NT2/D1 (cell line): ENCODE data around the gene UGT1A10.

ENCODE experiments used
- DNase-seq: peaks from one replicate; pipeline ENCODE4 v3.0.0-alpha.2; 2011; ENCODE audit warnings: low read depth, low spot score
- H3K27me3 ChIP-seq: 2 replicates; pipeline ENCODE4 v1.6.0; 2011; ENCODE audit warnings: mild to moderate bottlenecking; ENCODE audit not compliant: insufficient read length, insufficient read depth
- H3K36me3 ChIP-seq: 2 replicates; pipeline ENCODE4 v1.6.1; 2011; ENCODE audit warnings: mild to moderate bottlenecking, low read length, mixed read lengths; ENCODE audit not compliant: insufficient read depth, insufficient read length
- H3K4me1 ChIP-seq: 2 replicates; pipeline ENCODE4 v1.5.1; 2011; ENCODE audit not compliant: insufficient read depth, insufficient read length
- H3K4me3 ChIP-seq: 2 replicates; pipeline ENCODE4 v1.5.1; 2011; ENCODE audit warnings: low read depth; ENCODE audit not compliant: insufficient read length
- H3K9ac ChIP-seq: 2 replicates; pipeline ENCODE4 v1.6.0; 2011; ENCODE audit warnings: low read depth; ENCODE audit not compliant: insufficient read length
- H3K9me3 ChIP-seq: 2 replicates; pipeline ENCODE4 v1.5.1; 2011; ENCODE audit warnings: mild to moderate bottlenecking, low read length; ENCODE audit not compliant: insufficient read depth
- SUZ12 ChIP-seq: IDR thresholded peaks from 2 replicates; pipeline ENCODE4 v1.6.1; 2011; ENCODE audit not compliant: insufficient read length, insufficient read depth; ENCODE audit errors: extremely low read depth
- YY1 ChIP-seq: IDR thresholded peaks from 2 replicates; pipeline ENCODE4 v1.6.1; 2011; ENCODE audit not compliant: insufficient read length, insufficient read depth
- ZNF274 ChIP-seq: IDR thresholded peaks from 2 replicates; pipeline ENCODE4 v1.6.1; 2011; ENCODE audit warnings: mild to moderate bottlenecking, low read depth, low read length

UGT1A10 gene

GRCh38 chr2:233796254-233796653 lies 160.0 kb downstream of the UGT1A10 start:
- H3K9ac ChIP-seq: no peak overlapping the region
- TF ChIP-seq ZNF274 (no peak), SUZ12 (no peak), YY1 (no peak)
- H3K36me3 ChIP-seq: no peaks in the 10 kb centered on the region
- H3K4me1 ChIP-seq: peaks cover 3% of the 10 kb centered on the region
- no peak for DNase-seq
- H3K9me3 ChIP-seq: no peaks in the 10 kb centered on the region
- peaks cover 3% of the 10 kb centered on the region for H3K27me3 ChIP-seq
- H3K4me3 ChIP-seq: no peak overlapping the region

- Histone ChIP-seq H3K4me3 (no peak overlapping the region), H3K4me1 (peaks cover 3% of the 10 kb centered on the region), H3K36me3 (no peaks in the 10 kb centered on the region), H3K27me3 (no peaks in the 10 kb centered on the region), H3K9me3 (no peaks in the 10 kb centered on the region), H3K9ac (no peak overlapping the region)
- no peak for DNase-seq
- TF ChIP-seq YY1: no peak
These were observed 162.3 kb downstream of the UGT1A10 start for GRCh38 chr2:233798335-233799086.

- Histone ChIP-seq H3K9ac (no peak overlapping the region), H3K4me1 (peaks cover 3% of the 10 kb centered on the region), H3K27me3 (peaks cover 2% of the 10 kb centered on the region), H3K9me3 (no peaks in the 10 kb centered on the region), H3K4me3 (no peak overlapping the region), H3K36me3 (no peaks in the 10 kb centered on the region)
- no peak for DNase-seq
- no peak for TF ChIP-seq ZNF274
- no peak for TF ChIP-seq YY1
- no peak for TF ChIP-seq SUZ12
These were observed 162.9 kb downstream of the UGT1A10 start for GRCh38 chr2:233799087-233799665.

- TF ChIP-seq ZNF274 (no peak), SUZ12 (no peak), YY1 (no peak)
- H3K4me1 ChIP-seq: peaks cover 3% of the 10 kb centered on the region
- DNase-seq: no peak
These were observed 163.5 kb downstream of the UGT1A10 start for GRCh38 chr2:233799716-233800115.

GRCh38 chr2:233800208-233800607 lies 164.0 kb downstream of the UGT1A10 start:
- Histone ChIP-seq H3K9me3 (no peaks in the 10 kb centered on the region), H3K4me3 (no peak overlapping the region), H3K9ac (no peak overlapping the region), H3K27me3 (peaks cover 4% of the 10 kb centered on the region), H3K4me1 (peaks cover 3% of the 10 kb centered on the region), H3K36me3 (no peaks in the 10 kb centered on the region)
- TF ChIP-seq ZNF274 (no peak), YY1 (no peak), SUZ12 (no peak)
- no peak for DNase-seq

More at GRCh38 chr2:233799716-233800115, 163.5 kb downstream of the UGT1A10 start:
- H3K9ac ChIP-seq: no peak overlapping the region
- no peak overlapping the region for H3K4me3 ChIP-seq
- peaks cover 4% of the 10 kb centered on the region for H3K27me3 ChIP-seq
- no peaks in the 10 kb centered on the region for H3K36me3 ChIP-seq
- no peaks in the 10 kb centered on the region for H3K9me3 ChIP-seq

- Histone ChIP-seq H3K36me3 (no peaks in the 10 kb centered on the region), H3K9ac (no peak overlapping the region), H3K9me3 (no peaks in the 10 kb centered on the region; the same call in 1 of the 2 replicates), H3K27me3 (peaks cover 4% of the 10 kb centered on the region), H3K4me1 (peaks cover 3% of the 10 kb centered on the region), H3K4me3 (no peak overlapping the region)
- no peak for DNase-seq
- TF ChIP-seq SUZ12: no peak
- no peak for TF ChIP-seq YY1
- no peak for TF ChIP-seq ZNF274
These were observed 165.3 kb downstream of the UGT1A10 start for GRCh38 chr2:233801357-233802131.

- Histone ChIP-seq H3K9ac (no peak overlapping the region), H3K27me3 (peaks cover 4% of the 10 kb centered on the region), H3K4me1 (peaks cover 3% of the 10 kb centered on the region), H3K4me3 (no peak overlapping the region), H3K36me3 (no peaks in the 10 kb centered on the region), H3K9me3 (no peaks in the 10 kb centered on the region; the same call in 1 of the 2 replicates)
- DNase-seq: no peak
- TF ChIP-seq SUZ12 (no peak), YY1 (no peak), ZNF274 (no peak)
These were observed 166.0 kb downstream of the UGT1A10 start for GRCh38 chr2:233802132-233802815.
